SK-N-MC (cell line): ENCODE measurements around the gene CLEC10A.

Experiments
- DNase-seq: peaks from one replicate; pipeline ENCODE4 v3.0.0-alpha.2; 2011; ENCODE audit warnings: low read depth, low spot score
- H3K27ac ChIP-seq: fragments of 200-600 bp; sonication (generic); 2 replicates; pipeline ENCODE4 v1.5.1; 2016; ENCODE audit warnings: mixed run types
- H3K36me3 ChIP-seq: fragments of 200-600 bp; sonication (generic); 2 replicates; pipeline ENCODE4 v1.6.1; 2017; ENCODE audit warnings: antibody characterized with exemption, low read length, mixed read lengths; ENCODE audit not compliant: insufficient read depth
- H3K4me3 ChIP-seq: fragments of 200-600 bp; sonication (generic); 2 replicates; pipeline ENCODE4 v1.5.1; 2016
- H3K9ac ChIP-seq: fragments of 200-600 bp; sonication (generic); 2 replicates; pipeline ENCODE4 v1.8.0; 2017; ENCODE audit warnings: mixed run types, mixed read lengths; ENCODE audit not compliant: insufficient read length
- H3K9me3 ChIP-seq: fragments of 200-600 bp; sonication (generic); 2 replicates; pipeline ENCODE4 v1.6.1; 2017; ENCODE audit warnings: low read depth, mild to moderate bottlenecking, antibody characterized with exemption, low read length, moderate library complexity, mixed read lengths
- EZH2 ChIP-seq: fragments of 200-600 bp; sonication (generic); IDR thresholded peaks from one replicate; pipeline ENCODE4 v1.6.1; 2017; ENCODE audit warnings: antibody characterized with exemption
- FOXP2 ChIP-seq: optimal IDR thresholded peaks from 2 replicates; pipeline ENCODE3; 2011; ENCODE audit warnings: mild to moderate bottlenecking, moderate library complexity; ENCODE audit not compliant: insufficient read depth; ENCODE audit errors: extremely low read length, control extremely low read depth
- POLR2AphosphoS5 ChIP-seq: IDR thresholded peaks from 2 replicates; pipeline ENCODE4 v1.6.1; 2012; ENCODE audit warnings: mild to moderate bottlenecking, low read depth, low read length, borderline replicate concordance

CLEC10A gene

DNA sequence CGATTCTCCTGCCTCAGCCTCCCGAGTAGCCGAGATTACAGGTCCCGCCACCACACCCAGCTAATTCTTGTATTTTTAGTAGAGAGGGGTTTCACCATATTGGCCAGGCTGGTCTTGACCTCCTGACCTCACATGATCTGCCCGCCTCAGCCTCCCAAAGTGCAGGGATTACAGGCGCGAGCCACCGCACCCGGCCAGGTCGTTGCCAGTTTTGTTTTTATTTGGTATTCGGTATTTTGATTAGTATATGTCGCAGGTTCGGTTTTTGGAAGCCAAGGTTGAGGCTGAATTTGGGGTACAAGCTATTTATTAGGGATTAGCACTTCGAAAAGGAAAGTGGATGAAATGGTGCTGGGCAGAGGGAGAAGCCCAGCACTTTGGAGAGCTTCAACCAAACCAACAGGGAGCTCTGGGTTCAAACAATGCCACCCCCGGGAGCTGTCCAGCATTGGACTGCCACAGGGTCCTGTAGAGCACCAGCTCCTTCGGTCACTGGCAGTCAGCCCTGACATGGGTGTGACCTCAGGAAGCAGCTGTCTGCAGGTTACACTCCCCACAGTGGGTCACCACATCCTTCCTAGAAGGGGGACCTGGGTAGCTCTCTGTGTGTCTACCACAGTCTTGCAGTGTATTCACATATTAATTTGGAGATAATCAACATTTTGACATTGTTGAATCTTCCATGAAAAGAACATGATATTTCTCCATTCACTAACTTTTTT lies 1.5 kb upstream of the CLEC10A start:
- Histone ChIP-seq H3K9ac (no peak overlapping the region), H3K27ac (no peak overlapping the region), H3K36me3 (no peaks in the 10 kb centered on the region), H3K4me3 (no peak overlapping the region), H3K9me3 (no peaks in the 10 kb centered on the region)
- no peak for TF ChIP-seq FOXP2
- DNase-seq: no peak

DNA sequence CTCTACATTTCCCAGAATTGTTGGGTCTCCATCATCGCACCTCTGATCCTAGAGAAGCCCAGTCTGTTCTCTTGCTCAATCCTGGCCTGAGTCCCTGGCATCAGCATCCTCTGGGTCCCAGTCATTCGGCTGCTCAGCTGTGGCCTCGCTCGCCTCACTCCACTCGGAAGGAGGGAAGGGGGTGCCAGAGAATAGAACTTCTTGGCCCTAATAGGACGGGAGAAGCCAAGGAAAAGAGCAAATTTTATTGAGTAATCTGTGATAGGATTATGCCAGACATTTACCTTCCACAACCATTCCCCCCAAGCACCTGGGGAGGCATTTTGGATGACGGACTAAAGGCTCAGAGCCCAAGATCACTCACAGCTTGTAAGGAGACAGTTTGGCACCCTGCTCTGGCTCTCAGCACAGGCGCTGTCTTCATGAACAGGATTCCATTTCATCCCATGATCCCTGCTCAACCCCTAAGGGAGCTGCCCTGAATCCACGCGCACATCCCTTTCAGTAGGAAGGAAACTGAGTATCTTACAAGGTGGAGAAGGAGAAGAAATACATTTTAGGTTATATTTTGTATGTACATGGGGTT lies 498 bp upstream of the CLEC10A start:
- no peaks in the 10 kb centered on the region for H3K36me3 ChIP-seq
- H3K4me3 ChIP-seq: no peak overlapping the region
- H3K9me3 ChIP-seq: no peaks in the 10 kb centered on the region
- TF ChIP-seq EZH2 (no peak), POLR2AphosphoS5 (no peak), FOXP2 (no peak)
- DNase-seq: no peak
- no peak overlapping the region for H3K27ac ChIP-seq
- no peak overlapping the region for H3K9ac ChIP-seq

DNA sequence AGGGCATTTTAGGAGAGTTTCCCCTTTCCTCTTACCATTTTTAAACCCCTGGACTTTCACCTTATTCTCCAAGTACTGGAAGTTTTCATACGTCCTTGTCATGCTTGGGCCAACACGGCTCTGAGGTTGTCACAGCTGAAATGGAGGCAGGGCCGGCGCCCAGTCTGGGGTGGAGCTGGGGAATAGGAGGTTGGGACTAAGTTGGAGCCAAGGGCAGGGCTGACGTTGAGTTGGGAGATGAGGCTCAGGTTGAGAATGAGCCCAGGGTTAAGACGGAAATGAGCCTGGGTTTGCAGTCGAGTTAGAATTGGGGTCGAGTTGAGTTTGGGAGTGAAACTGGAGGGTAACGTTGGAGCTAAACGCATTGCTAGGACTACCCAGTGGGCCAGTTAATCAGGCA lies 1.3 kb downstream of the CLEC10A start:
- TF ChIP-seq EZH2 (no peak), FOXP2 (no peak), POLR2AphosphoS5 (no peak)
- Histone ChIP-seq H3K36me3 (no peaks in the 10 kb centered on the region), H3K9ac (no peak overlapping the region), H3K4me3 (no peak overlapping the region), H3K9me3 (no peaks in the 10 kb centered on the region), H3K27ac (no peak overlapping the region)
- DNase-seq: no peak

DNA sequence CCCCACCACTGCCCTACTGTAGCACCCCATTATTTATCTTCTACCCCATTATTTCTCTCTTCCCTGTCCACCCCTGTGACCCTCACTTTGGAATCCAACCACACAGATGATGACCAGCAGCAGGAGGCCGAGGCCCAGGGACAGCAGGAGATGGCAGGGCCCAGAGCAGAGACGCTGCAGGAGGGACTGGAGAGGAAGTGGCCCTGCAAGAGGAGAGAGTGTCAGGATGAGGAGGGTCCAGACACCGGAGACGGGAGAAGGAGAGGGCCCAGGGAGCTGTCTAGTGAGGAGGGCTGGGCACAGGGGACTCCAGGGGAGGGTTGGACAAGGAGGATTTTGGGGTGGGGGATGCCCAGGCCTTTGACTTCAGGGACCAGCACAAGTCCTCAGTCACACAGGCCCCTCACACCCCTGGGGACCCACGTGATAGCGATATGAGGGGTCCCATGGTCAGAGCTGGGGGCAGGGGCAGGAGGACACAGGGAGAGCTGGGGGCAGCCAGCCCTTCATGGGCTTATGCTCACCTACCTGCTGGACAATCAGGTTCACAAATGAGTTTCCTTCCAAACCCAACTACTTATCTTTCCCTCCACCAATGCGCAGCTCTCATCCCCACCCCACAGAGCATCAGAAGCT lies 2.0 kb downstream of the CLEC10A start:
- Histone ChIP-seq H3K9me3 (no peaks in the 10 kb centered on the region), H3K4me3 (no peak overlapping the region), H3K36me3 (no peaks in the 10 kb centered on the region), H3K27ac (no peak overlapping the region), H3K9ac (no peak overlapping the region)
- no peak for DNase-seq
- TF ChIP-seq POLR2AphosphoS5 (no peak), FOXP2 (no peak), EZH2 (no peak)

DNA sequence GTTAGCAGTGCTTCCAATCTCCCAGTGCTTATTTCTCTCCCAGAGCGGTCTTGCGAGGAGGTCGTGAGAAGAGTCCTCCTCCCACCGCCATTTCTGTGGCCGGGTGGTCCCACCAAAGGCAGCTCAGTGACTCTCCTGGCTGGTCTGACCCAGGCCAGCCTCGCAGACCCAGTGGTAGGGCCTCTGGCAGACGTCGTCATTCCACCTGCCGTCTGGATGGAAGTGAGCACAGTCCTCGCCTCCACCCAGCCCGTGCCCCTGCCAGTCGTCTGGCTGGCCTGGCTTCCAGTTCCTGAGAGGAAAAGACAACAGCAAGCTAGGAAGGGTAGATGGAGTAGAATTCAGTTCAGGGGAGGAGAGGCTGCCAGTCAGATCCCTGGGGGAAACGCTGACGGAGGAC lies 5.1 kb downstream of the CLEC10A start:
- Histone ChIP-seq H3K9ac (no peak overlapping the region), H3K4me3 (no peak overlapping the region), H3K27ac (no peak overlapping the region), H3K9me3 (no peaks in the 10 kb centered on the region), H3K36me3 (no peaks in the 10 kb centered on the region)
- TF ChIP-seq EZH2 (no peak), POLR2AphosphoS5 (no peak), FOXP2 (no peak)
- DNase-seq: no peak

DNA sequence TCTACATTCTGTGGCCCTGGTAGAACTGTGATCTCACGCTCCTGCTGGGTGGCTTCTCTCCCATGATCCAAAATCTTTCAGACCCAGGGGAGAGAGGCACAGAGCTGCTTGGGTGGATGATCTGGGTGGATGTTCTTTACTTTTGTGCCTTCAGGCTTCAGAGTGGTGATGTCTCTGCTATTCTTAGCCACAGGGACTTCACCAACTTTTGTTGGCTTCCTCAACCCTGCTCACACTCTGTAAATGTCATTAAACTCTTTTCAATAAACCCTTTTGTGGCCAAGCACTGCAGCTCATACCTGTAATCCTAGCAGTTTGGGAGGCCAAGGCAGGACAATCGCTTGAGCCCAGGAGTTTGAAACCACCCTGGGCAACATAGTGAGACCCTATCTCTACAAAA lies 7.6 kb downstream of the CLEC10A start:
- no peak for TF ChIP-seq EZH2
- no peak for TF ChIP-seq FOXP2
- TF ChIP-seq POLR2AphosphoS5: no peak
- no peak overlapping the region for H3K9ac ChIP-seq
- H3K4me3 ChIP-seq: no peak overlapping the region
- H3K36me3 ChIP-seq: no peaks in the 10 kb centered on the region
- H3K27ac ChIP-seq: no peak overlapping the region
- no peaks in the 10 kb centered on the region; the same call in 1 of the 2 replicates for H3K9me3 ChIP-seq
- DNase-seq: no peak

DNA sequence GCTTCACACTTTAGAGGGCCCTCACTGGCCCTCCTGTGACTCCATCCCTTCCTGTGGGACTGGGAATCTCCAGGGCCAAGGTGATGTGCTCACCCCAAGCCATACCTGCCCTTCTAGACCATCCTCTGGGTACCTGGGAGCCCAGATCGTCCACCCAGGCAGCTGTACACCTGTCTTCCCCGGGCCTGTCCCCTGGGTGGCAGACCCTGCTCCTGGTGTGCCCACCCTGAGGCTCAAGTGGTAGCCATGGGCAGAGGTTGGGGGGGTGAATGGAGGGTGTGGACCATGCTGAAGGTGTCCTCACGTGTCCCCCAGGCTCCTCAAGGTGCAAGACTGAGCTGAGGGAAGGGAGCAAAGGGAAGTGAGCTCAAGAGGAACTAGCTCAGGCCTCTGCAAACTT lies 9.3 kb downstream of the CLEC10A start:
- no peak overlapping the region for H3K27ac ChIP-seq
- no peaks in the 10 kb centered on the region for H3K36me3 ChIP-seq
- no peak overlapping the region for H3K9ac ChIP-seq
- DNase-seq: no peak
- H3K4me3 ChIP-seq: no peak overlapping the region
- H3K9me3 ChIP-seq: no peaks in the 10 kb centered on the region; the same call in 1 of the 2 replicates
- TF ChIP-seq EZH2 (no peak), POLR2AphosphoS5 (no peak), FOXP2 (no peak)

DNA sequence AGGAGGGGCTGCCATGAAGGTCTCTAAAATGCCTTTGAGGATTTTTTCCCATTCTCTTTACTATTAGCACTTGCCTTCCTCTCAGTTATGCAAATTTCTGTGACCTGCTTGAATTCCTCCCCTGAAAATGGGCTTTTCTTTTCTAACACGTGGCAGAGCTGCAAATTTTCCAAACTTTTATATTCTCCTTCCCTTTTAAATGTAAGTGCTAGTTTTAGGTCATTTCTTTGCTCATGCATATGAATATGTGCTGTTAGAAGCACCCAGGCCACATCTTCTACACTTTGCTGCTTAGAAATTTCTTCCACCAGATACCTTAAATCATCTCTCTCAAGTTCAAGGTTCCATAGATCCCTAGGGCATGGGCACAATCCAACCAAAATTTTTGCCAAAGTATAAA lies 11.8 kb downstream of the CLEC10A start:
- H3K4me3 ChIP-seq: no peak overlapping the region
- no peak overlapping the region for H3K27ac ChIP-seq

More for the DNA sequence above, 11.8 kb downstream of the CLEC10A start:
- DNase-seq: no peak
- TF ChIP-seq EZH2 (no peak), POLR2AphosphoS5 (no peak), FOXP2 (no peak)
- Histone ChIP-seq H3K9ac (no peak overlapping the region), H3K9me3 (no peaks in the 10 kb centered on the region; the same call in 1 of the 2 replicates), H3K36me3 (no peaks in the 10 kb centered on the region)
